Fibroblast of pulmonary artery (primary cell): ENCODE data around the gene POLR3K.

Source experiments
- DNase-seq: peaks from one replicate; pipeline ENCODE4 v3.0.0-alpha.2; 2010; ENCODE audit warnings: low read depth
- H3K4me3 ChIP-seq: replicated peaks from 2 replicates; pipeline ENCODE4 v1.5.1; 2011; ENCODE audit warnings: low read depth, mild to moderate bottlenecking, control low read depth, low read length, moderate library complexity
- CTCF ChIP-seq: IDR thresholded peaks from 2 replicates; pipeline ENCODE4 v1.5.1; 2011; ENCODE audit warnings: mild to moderate bottlenecking, control low read depth, low read length, inconsistent platforms; ENCODE audit errors: missing control alignments

Gene POLR3K

GRCh38 chr16:59440-60059, 6.1 kb upstream of the POLR3K start:
- DNase-seq: no peak
- TF ChIP-seq CTCF: no peak
- no peak overlapping the region for H3K4me3 ChIP-seq

- DNase-seq: no peak
- no peak overlapping the region for H3K4me3 ChIP-seq
- no peak for TF ChIP-seq CTCF
Observed at GRCh38 chr16:58491-59439, 5.4 kb upstream of the POLR3K start.

GRCh38 chr16:57711-58110, 4.3 kb upstream of the POLR3K start:
- no peak overlapping the region for H3K4me3 ChIP-seq
- TF ChIP-seq CTCF: no peak
- DNase-seq: no peak

GRCh38 chr16:56231-56927, 3.0 kb upstream of the POLR3K start:
- H3K4me3 ChIP-seq: no peak overlapping the region
- DNase-seq: no peak
- no peak for TF ChIP-seq CTCF

GRCh38 chr16:55571-56136, 2.2 kb upstream of the POLR3K start:
- TF ChIP-seq CTCF: no peak
- H3K4me3 ChIP-seq: no peak overlapping the region

GRCh38 chr16:54237-54581, 801 bp upstream of the POLR3K start:
- no peak for DNase-seq

More at GRCh38 chr16:55571-56136, 2.2 kb upstream of the POLR3K start:
- no peak for DNase-seq

More at GRCh38 chr16:54237-54581, 801 bp upstream of the POLR3K start:
- H3K4me3 ChIP-seq: peak overlapping the region; percentile 80
- no peak for TF ChIP-seq CTCF
